Neuronal stem cell (in vitro differentiated cells): ENCODE measurements around the gene ADAMTSL1.

ENCODE experiments used
- DNase-seq: peaks from one replicate; pipeline ENCODE4 v3.0.0-alpha.2; 2013; ENCODE audit warnings: low spot score
- H2AFZ ChIP-seq: one replicate; pipeline ENCODE4 v1.6.1; 2013; ENCODE audit warnings: mild to moderate bottlenecking, low read length, inconsistent platforms
- H2AK5ac ChIP-seq: 2 replicates; pipeline ENCODE4 v1.6.1; 2013; ENCODE audit warnings: low read depth, mild to moderate bottlenecking, inconsistent platforms, low read length, moderate library complexity, mixed read lengths
- H2BK120ac ChIP-seq: 2 replicates; pipeline ENCODE4 v1.6.1; 2013; ENCODE audit warnings: low read depth, mild to moderate bottlenecking, inconsistent platforms, low read length, moderate library complexity, mixed read lengths
- H2BK12ac ChIP-seq: one replicate; pipeline ENCODE4 v1.6.1; 2013; ENCODE audit warnings: low read length, inconsistent platforms
- H2BK15ac ChIP-seq: 2 replicates; pipeline ENCODE4 v1.6.1; 2013; ENCODE audit warnings: mild to moderate bottlenecking, low read length, inconsistent platforms, mixed read lengths
- H2BK5ac ChIP-seq: one replicate; pipeline ENCODE4 v1.6.1; 2013; ENCODE audit warnings: inconsistent platforms, mild to moderate bottlenecking, low read length, moderate library complexity
- H3K14ac ChIP-seq: one replicate; pipeline ENCODE4 v1.6.1; 2013; ENCODE audit warnings: low read length, inconsistent platforms
- H3K18ac ChIP-seq: 2 replicates; pipeline ENCODE4 v1.6.1; 2013; ENCODE audit warnings: low read length, inconsistent platforms
- H3K23ac ChIP-seq: 2 replicates; pipeline ENCODE4 v1.6.1; 2013; ENCODE audit warnings: low read depth, mild to moderate bottlenecking, mixed read lengths, low read length, inconsistent platforms; ENCODE audit not compliant: poor library complexity
- H3K27ac ChIP-seq: replicated peaks from 3 replicates; pipeline ENCODE4 v1.5.1; 2013; ENCODE audit warnings: low read length, inconsistent platforms
- H3K27me3 ChIP-seq, 3 experiments: 2 replicates each; pipeline ENCODE4 v1.6.1; 2013; ENCODE audit warnings: low read length in 3 of 3, mild to moderate bottlenecking in 2 of 3, inconsistent platforms in 1 of 3, low read depth in 1 of 3, mixed read lengths in 1 of 3, moderate library complexity in 1 of 3; ENCODE audit not compliant: control insufficient read depth in 3 of 3, insufficient read depth in 3 of 3
- H3K36me3 ChIP-seq, 2 donors: replicated peaks in 1 of 2; 2 replicates each; pipeline ENCODE4 v1.6.1; 2013; ENCODE audit warnings: low read length in 2 of 2; ENCODE audit not compliant: control insufficient read depth in 2 of 2, insufficient read depth in 2 of 2
- H3K4ac ChIP-seq: 2 replicates; pipeline ENCODE4 v1.6.1; 2013; ENCODE audit warnings: inconsistent platforms, mild to moderate bottlenecking, low read length, moderate library complexity
- H3K4me1 ChIP-seq, 2 donors: 1 replicate in 1 of 2; 2 replicates in 1 of 2; pipeline ENCODE4 v1.6.1; 2013; ENCODE audit warnings: low read length in 2 of 2, low read depth in 1 of 2; ENCODE audit not compliant: control insufficient read depth in 2 of 2, insufficient read depth in 1 of 2
- H3K4me2 ChIP-seq: one replicate; pipeline ENCODE4 v1.6.1; 2013; ENCODE audit warnings: mild to moderate bottlenecking, low read length, inconsistent platforms; ENCODE audit not compliant: insufficient read depth, poor library complexity, severe bottlenecking
- H3K4me3 ChIP-seq, 2 donors: 2 replicates each; pipeline ENCODE4 v1.5.1; 2013; ENCODE audit warnings: low read length in 2 of 2, mild to moderate bottlenecking in 2 of 2, inconsistent platforms in 1 of 2, moderate library complexity in 1 of 2
- H3K79me1 ChIP-seq: one replicate; pipeline ENCODE4 v1.6.1; 2013; ENCODE audit warnings: low read depth, mild to moderate bottlenecking, inconsistent platforms, low read length, moderate library complexity
- H3K9ac ChIP-seq: one replicate; pipeline ENCODE4 v1.6.1; 2013; ENCODE audit warnings: mild to moderate bottlenecking, low read depth, low read length, inconsistent platforms; ENCODE audit not compliant: poor library complexity
- H3K9me3 ChIP-seq, 2 donors: replicated peaks in 1 of 2; 2 replicates each; pipeline versions ENCODE3 to v1.6.1; 2013; ENCODE audit warnings: low read length in 2 of 2, mild to moderate bottlenecking in 2 of 2, inconsistent platforms in 1 of 2, low read depth in 1 of 2, mixed read lengths in 1 of 2, moderate library complexity in 1 of 2; ENCODE audit not compliant: control insufficient read depth in 2 of 2, insufficient read depth in 1 of 2
- H4K8ac ChIP-seq: one replicate; pipeline ENCODE4 v1.6.1; 2013; ENCODE audit warnings: low read depth, mild to moderate bottlenecking, inconsistent platforms, low read length, moderate library complexity
- H4K91ac ChIP-seq: one replicate; pipeline ENCODE4 v1.6.1; 2013; ENCODE audit warnings: low read length, low read depth, mild to moderate bottlenecking, inconsistent platforms; ENCODE audit not compliant: poor library complexity
- WGBS, 2 donors: extraction: QIAGEN DNeasy Blood & Tissue Kit; methylation state at CpG; one replicate each; pipeline ENCODE4 v1.1.7; 2013; ENCODE audit warnings: missing lambda C conversion rate in 2 of 2, mixed read lengths in 1 of 2; ENCODE audit not compliant: insufficient read length in 2 of 2, insufficient replicate concordance in 1 of 2; ENCODE audit errors: extremely low coverage in 2 of 2; 5-methylcytosine and 5-hydroxymethylcytosine counted together

ADAMTSL1 gene

DNA sequence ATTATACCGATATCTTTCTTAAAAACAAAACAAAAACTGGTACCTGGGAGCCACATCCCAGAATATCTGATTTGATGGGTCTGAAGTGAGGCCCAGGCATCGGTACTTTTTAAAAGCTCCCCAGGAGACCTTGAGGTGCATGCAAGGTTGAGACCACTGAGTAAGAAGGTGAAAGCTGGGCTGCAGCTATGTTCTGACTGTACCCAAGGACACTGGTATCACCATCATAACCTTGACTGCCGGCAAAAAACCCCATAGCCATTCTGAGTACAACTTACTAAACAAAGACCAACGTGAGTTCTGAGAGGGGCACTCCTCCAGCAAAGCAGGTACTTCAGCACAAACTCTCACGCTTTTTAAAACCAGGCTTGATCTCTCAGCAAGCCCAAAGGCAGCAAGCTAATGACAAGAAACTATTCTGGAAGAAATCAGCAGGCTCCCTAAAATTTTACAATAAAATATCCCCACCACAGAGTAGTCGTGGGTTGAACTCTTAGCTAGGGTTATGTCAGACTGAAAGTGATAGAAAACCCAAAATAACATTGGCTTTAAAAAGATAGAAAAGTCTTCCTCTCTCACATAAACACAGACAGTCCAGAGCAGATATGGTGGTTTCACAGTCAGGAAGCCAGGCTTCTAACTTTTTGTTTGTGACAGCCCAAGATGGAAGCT lies 295.1 kb downstream of the ADAMTSL1 start:
- Histone ChIP-seq H3K23ac (no peak overlapping the region), H3K9ac (no peak overlapping the region)
- WGBS, 2 donors: no CpG with 5 or more reads among the region's 6 CpGs

DNA sequence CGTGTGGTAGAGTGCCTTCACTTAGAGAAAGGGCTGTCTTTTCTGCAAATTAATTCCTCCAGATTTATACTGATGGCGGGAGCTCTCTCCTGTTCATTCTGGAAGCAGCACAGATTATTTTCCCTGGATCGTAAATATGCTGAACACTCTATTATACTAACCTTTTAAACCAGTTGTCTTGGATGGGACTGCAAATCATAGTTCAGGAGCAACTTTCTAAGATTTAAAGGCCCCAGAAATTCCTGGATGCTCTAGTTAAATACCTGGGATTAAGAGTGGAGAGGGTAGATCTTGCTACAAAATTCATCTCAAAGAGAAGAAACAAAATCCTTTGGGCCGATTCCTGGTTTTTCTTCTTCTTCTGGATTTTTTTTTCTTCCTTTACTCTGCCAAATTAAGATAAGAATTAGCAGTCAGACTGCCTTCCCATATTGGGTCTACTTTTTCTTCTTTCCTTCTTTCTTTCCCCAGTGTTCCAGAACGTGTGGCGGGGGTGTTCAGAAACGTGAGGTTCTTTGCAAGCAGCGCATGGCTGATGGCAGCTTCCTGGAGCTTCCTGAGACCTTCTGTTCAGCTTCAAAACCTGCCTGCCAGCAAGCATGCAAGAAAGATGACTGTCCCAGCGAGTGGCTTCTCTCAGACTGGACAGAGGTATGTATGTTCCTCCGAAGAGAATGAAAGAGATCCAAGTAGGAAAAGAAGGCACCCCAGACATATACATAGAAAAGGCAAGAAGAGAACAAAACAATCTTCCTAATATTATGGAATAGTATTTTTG lies 296.4 kb downstream of the ADAMTSL1 start:
- no peak overlapping the region for H3K18ac ChIP-seq
- no peaks in the 10 kb centered on the region for H3K4me1 ChIP-seq
- no CpG with 5 or more reads among the region's 10 CpGs for WGBS, 2 donors
- H3K4me3 ChIP-seq: no peak overlapping the region
- H2BK12ac ChIP-seq: no peak overlapping the region
- H2BK15ac ChIP-seq: no peak overlapping the region
- peak overlapping the region; percentile 37 for H2AFZ ChIP-seq
- H3K23ac ChIP-seq: no peak overlapping the region
- H3K14ac ChIP-seq: no peak overlapping the region
- H3K27me3 ChIP-seq: no peaks in the 10 kb centered on the region
- H3K9me3 ChIP-seq: no peaks in the 10 kb centered on the region
- H3K4ac ChIP-seq: no peak overlapping the region
- DNase-seq: no peak
- no peak overlapping the region for H3K27ac ChIP-seq
- no peak overlapping the region for H2AK5ac ChIP-seq
- H3K36me3 ChIP-seq: no peaks in the 10 kb centered on the region
- no peak overlapping the region for H4K8ac ChIP-seq
- H3K4me2 ChIP-seq: no peak overlapping the region
- H4K91ac ChIP-seq: no peak overlapping the region
- no peak overlapping the region for H2BK120ac ChIP-seq
- no peaks in the 10 kb centered on the region for H3K79me1 ChIP-seq
- no peak overlapping the region for H2BK5ac ChIP-seq
- H3K9ac ChIP-seq: no peak overlapping the region

More for the DNA sequence above, 295.1 kb downstream of the ADAMTSL1 start:
- Histone ChIP-seq H2BK12ac (no peak overlapping the region), H3K4me1 (no peaks in the 10 kb centered on the region), H2BK15ac (no peak overlapping the region), H3K18ac (no peak overlapping the region), H2AK5ac (no peak overlapping the region), H2BK120ac (no peak overlapping the region), H4K91ac (no peak overlapping the region), H3K4me2 (no peak overlapping the region), H4K8ac (no peak overlapping the region), H3K79me1 (no peaks in the 10 kb centered on the region), H3K36me3 (no peaks in the 10 kb centered on the region), H2BK5ac (no peak overlapping the region), H3K4ac (no peak overlapping the region), H3K27me3 (peaks cover 0 to 2% (median 0%) of the 10 kb centered on the region in 3 experiments), H3K27ac (no peak overlapping the region), H3K9me3 (no peaks in the 10 kb centered on the region), H3K4me3 (no peak overlapping the region), H3K14ac (no peak overlapping the region), H2AFZ (no peak overlapping the region)
- DNase-seq: no peak

DNA sequence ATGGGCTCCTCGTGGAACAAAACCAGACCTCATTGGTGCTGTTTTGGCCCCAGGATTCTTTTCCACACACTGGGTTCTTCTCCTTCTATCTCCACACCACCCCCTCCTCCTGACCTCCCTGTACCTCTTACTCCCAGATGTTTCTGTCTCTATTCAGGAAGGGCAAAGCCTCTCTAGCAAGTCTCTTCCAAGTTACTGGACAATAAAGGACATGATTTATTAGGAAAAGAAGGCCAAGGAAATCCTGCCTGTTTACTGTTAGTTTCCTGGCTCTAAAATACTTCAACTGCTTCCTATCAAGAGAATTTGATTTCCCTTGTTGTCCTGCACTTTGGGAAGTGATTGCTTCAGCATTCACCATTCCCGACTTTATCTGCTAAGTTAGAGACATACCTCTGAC lies 297.1 kb downstream of the ADAMTSL1 start:
- Histone ChIP-seq H3K27me3 (no peaks in the 10 kb centered on the region), H3K4me1 (no peaks in the 10 kb centered on the region), H2BK120ac (no peak overlapping the region), H3K9me3 (no peaks in the 10 kb centered on the region), H2BK15ac (no peak overlapping the region), H3K4ac (no peak overlapping the region), H4K8ac (no peak overlapping the region), H2AK5ac (no peak overlapping the region), H3K23ac (no peak overlapping the region), H3K4me3 (no peak overlapping the region), H3K14ac (no peak overlapping the region), H3K27ac (no peak overlapping the region), H2AFZ (no peak overlapping the region), H2BK12ac (no peak overlapping the region), H4K91ac (no peak overlapping the region), H3K4me2 (no peak overlapping the region), H3K79me1 (no peaks in the 10 kb centered on the region), H3K9ac (no peak overlapping the region), H3K18ac (no peak overlapping the region), H3K36me3 (no peaks in the 10 kb centered on the region), H2BK5ac (no peak overlapping the region)
- DNase-seq: no peak
- no CpG with 5 or more reads among the region's 2 CpGs for WGBS, 2 donors

- H4K91ac ChIP-seq: no peak overlapping the region
- H3K4me2 ChIP-seq: no peak overlapping the region
- no peaks in the 10 kb centered on the region for H3K79me1 ChIP-seq
- H3K14ac ChIP-seq: no peak overlapping the region
- no peaks in the 10 kb centered on the region for H3K4me1 ChIP-seq
- no peaks in the 10 kb centered on the region for H3K27me3 ChIP-seq
- no peak overlapping the region for H3K4me3 ChIP-seq
- H2BK5ac ChIP-seq: no peak overlapping the region
- WGBS, 2 donors: no CpG with 5 or more reads among the region's 4 CpGs
- no peak overlapping the region for H2BK12ac ChIP-seq
- H3K9ac ChIP-seq: no peak overlapping the region
- no peak for DNase-seq
- H3K36me3 ChIP-seq: no peaks in the 10 kb centered on the region
- no peak overlapping the region for H4K8ac ChIP-seq
- no peak overlapping the region for H2AK5ac ChIP-seq
- H3K18ac ChIP-seq: no peak overlapping the region
- no peak overlapping the region for H2BK120ac ChIP-seq
- no peak overlapping the region for H2AFZ ChIP-seq
- no peak overlapping the region for H3K23ac ChIP-seq
- no peak overlapping the region for H2BK15ac ChIP-seq
- no peaks in the 10 kb centered on the region for H3K9me3 ChIP-seq
- no peak overlapping the region for H3K4ac ChIP-seq
- H3K27ac ChIP-seq: no peak overlapping the region
These were observed 297.8 kb downstream of the ADAMTSL1 start for GRCh38 chr9:18771763-18772162.
